Kidney epithelial cell (primary cell): ENCODE results near the gene MOCS3. TPM values are rescaled to one million over a fixed set of nuclear protein-coding genes. Genes with fewer than 3 reads are reported as not detected.

Experiments
- DNase-seq: peaks from one replicate; pipeline ENCODE4 v3.0.0-alpha.2; 2010; ENCODE audit warnings: low read depth
- H3K27me3 ChIP-seq: 2 replicates; pipeline ENCODE4 v1.6.0; 2011; ENCODE audit warnings: low read length; ENCODE audit not compliant: control insufficient read depth, insufficient read depth
- H3K36me3 ChIP-seq: 2 replicates; pipeline ENCODE4 v1.5.1; 2011; ENCODE audit warnings: low read length; ENCODE audit not compliant: control insufficient read depth, insufficient read depth
- H3K4me3 ChIP-seq: 2 replicates; pipeline ENCODE4 v1.5.1; 2011; ENCODE audit warnings: low read depth, mild to moderate bottlenecking, control low read depth, low read length
- total RNA-seq: library from RNA; depleted of rRNA; stranded (reverse); fragments of >200 nt; gene quantifications from 2 replicates; pipeline ENCODE4 v1.2.3, GENCODE V29; 2015
- TF ChIP-seq, protein P1 (sequence below): IDR thresholded peaks from 2 replicates; pipeline ENCODE4 v1.5.1; 2011; ENCODE audit warnings: mild to moderate bottlenecking, moderate library complexity, low read length, control low read depth, inconsistent platforms; ENCODE audit not compliant: insufficient read depth, poor library complexity, severe bottlenecking

The MOCS3 gene
- total RNA-seq, 1 donor from 2014 or later = 10.0 TPM

DNA sequence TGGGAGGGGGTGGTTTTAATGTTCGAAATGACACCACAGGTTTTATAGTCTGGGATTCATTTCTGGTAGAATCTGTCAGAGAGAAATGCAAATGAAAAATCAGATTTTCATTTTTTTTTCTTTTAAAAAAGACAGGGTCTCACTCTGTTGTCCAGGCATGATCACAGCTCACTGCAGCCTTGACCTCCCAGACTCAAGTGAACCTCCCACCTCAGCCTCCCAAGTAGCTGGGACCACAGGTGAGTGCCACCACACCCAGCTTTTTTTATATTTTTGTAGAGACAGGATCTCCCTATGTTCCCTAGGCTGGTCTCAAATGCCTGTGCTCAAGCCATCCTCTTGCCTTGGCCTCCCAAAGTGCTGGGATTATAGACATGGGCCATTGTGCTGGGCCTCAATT lies 25.0 kb upstream of the MOCS3 start:
- TF ChIP-seq, protein P1, sequence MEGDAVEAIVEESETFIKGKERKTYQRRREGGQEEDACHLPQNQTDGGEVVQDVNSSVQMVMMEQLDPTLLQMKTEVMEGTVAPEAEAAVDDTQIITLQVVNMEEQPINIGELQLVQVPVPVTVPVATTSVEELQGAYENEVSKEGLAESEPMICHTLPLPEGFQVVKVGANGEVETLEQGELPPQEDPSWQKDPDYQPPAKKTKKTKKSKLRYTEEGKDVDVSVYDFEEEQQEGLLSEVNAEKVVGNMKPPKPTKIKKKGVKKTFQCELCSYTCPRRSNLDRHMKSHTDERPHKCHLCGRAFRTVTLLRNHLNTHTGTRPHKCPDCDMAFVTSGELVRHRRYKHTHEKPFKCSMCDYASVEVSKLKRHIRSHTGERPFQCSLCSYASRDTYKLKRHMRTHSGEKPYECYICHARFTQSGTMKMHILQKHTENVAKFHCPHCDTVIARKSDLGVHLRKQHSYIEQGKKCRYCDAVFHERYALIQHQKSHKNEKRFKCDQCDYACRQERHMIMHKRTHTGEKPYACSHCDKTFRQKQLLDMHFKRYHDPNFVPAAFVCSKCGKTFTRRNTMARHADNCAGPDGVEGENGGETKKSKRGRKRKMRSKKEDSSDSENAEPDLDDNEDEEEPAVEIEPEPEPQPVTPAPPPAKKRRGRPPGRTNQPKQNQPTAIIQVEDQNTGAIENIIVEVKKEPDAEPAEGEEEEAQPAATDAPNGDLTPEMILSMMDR = no peak
- DNase-seq = no peak
- Histone ChIP-seq H3K4me3 (no peak overlapping the region), H3K27me3 (no peaks in the 10 kb centered on the region), H3K36me3 (peaks cover 1% of the 10 kb centered on the region)

DNA sequence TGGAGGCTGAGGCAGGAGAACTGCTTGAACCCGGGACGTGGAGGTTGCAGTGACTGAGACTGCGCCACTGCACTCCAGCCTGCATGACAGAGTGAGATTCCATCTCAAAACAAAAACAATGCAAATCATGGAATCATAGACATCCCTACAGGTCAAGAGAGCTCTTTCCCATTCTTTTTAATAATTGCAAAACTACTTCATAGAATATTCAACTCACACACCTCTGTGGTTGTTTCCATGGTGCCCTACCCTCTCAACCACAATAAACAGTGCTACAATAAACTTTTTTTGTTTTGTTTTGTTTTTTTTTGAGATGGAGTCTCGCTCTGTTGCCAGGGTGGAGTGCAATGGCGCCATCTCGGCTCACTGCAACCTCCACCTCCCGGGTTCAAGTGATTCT lies 15.5 kb upstream of the MOCS3 start:
- Histone ChIP-seq H3K36me3 (peaks cover 1% of the 10 kb centered on the region), H3K4me3 (no peak overlapping the region), H3K27me3 (no peaks in the 10 kb centered on the region)
- TF ChIP-seq, protein P1 = no peak
- no peak for DNase-seq

DNA sequence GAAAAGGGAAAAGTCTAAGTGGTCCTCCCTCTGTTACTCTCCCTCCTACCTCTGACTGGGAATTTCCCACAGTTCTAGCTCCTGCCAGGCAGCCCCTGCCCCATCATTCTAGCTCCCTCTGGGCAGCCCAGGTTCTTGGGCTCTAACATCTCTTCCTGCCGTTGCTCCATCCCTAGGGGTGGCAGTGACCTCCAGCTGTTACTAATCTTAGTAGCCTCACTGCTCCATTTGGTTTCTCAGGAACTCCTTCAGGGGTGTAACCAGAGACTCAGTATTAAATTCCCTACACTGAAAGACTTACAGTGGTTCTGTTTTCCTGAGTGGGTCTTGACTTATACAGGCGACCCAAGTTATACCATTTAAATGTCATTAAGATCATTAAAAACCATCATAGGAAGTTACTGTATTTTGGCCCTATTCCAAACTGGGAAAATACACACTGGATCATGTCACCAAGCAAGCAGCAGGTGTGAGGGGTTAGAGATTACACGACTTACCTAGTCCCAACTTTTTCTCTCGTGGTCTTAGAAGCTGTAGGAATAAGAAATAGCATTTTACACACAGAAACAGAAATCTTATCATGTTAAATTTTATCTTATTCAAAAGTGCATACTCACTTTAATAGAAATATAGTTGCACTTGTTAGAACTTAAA lies 10.4 kb upstream of the MOCS3 start:
- TF ChIP-seq, protein P1 = no peak
- Histone ChIP-seq H3K4me3 (no peak overlapping the region), H3K27me3 (no peaks in the 10 kb centered on the region), H3K36me3 (peaks cover 2% of the 10 kb centered on the region)
- no peak for DNase-seq

DNA sequence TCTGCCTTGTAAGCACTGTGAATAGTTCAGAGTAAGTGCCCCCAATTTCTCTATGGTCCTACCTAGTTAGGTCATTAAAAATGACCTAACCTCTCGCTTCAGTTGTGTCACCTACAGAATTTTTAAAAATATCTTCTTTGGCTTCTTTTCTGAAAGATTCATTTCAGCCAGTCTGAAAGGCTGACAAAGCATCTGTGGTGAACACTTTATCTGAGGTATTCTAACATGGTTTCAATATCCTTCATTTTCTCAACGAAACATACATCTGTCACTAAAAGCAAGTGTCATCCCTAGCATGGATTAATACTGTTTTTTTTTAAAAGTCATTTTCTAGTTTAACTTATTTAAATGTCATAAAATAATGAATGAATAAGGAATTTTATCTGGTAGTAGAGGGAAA lies 5.4 kb upstream of the MOCS3 start:
- no peaks in the 10 kb centered on the region for H3K27me3 ChIP-seq
- TF ChIP-seq, protein P1 = no peak
- no peak for DNase-seq
- peaks cover 2% of the 10 kb centered on the region for H3K36me3 ChIP-seq
- no peak overlapping the region for H3K4me3 ChIP-seq

DNA sequence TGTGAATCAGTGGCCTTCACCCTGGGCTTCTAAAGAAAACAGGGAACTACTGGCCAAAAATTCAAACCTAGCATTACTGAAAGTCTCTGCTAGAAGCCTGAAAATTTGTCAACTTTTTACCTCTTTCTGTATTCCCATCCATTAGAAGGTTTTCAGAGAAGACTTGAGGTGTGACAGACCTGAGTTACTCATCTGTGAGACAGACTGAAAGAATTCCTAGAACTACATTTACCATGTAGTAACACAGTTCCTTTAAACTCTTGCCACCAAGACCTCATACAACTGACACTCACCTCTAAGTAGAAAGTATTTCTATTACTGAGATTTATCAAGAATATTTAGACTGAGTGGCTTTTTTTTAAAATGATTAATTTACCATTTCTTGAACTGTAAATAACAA lies 4.8 kb upstream of the MOCS3 start:
- peaks cover 2% of the 10 kb centered on the region for H3K36me3 ChIP-seq

More for the DNA sequence above, 4.8 kb upstream of the MOCS3 start:
- TF ChIP-seq, protein P1 = no peak
- DNase-seq = no peak
- Histone ChIP-seq H3K27me3 (no peaks in the 10 kb centered on the region), H3K4me3 (no peak overlapping the region)
